Stimulated activated CD8-positive, alpha-beta memory T cell treated with anti-CD3 and anti-CD28 coated beads, Interleukin-2, amount 100 ng/mL, for 1 hour (primary cell): Measurements from ENCODE around the gene ITPR2.

Source experiments
- DNase-seq, 2 donors: peaks; one replicate each; pipeline ENCODE4 v3.0.0-alpha.2; 2020; ENCODE audit warnings: low read depth in 2 of 2

The ITPR2 gene

GRCh38 chr12:26704684-26705460 is 128.1 kb downstream of the ITPR2 start:
- no peak for DNase-seq

GRCh38 chr12:26704214-26704613 is 128.8 kb downstream of the ITPR2 start:
- DNase-seq, result no peak

- DNase-seq, result no peak
Measured at GRCh38 chr12:26702741-26703140, 130.3 kb downstream of the ITPR2 start.

GRCh38 chr12:26701604-26702215 is 131.3 kb downstream of the ITPR2 start:
- DNase-seq, result no peak

GRCh38 chr12:26700430-26700829 is 132.6 kb downstream of the ITPR2 start:
- no peak for DNase-seq

- no peak for DNase-seq
Measured at GRCh38 chr12:26699237-26699636, 133.8 kb downstream of the ITPR2 start.

GRCh38 chr12:26698186-26698585 is 134.8 kb downstream of the ITPR2 start:
- DNase-seq, result no peak

- no peak for DNase-seq
Measured at GRCh38 chr12:26697217-26697616, 135.8 kb downstream of the ITPR2 start.

GRCh38 chr12:26696613-26697092 is 136.3 kb downstream of the ITPR2 start:
- DNase-seq, result no peak

GRCh38 chr12:26696048-26696612 is 136.9 kb downstream of the ITPR2 start:
- no peak for DNase-seq

- DNase-seq, result no peak
Measured at GRCh38 chr12:26694402-26694801, 138.6 kb downstream of the ITPR2 start.

GRCh38 chr12:26692407-26692806 is 140.6 kb downstream of the ITPR2 start:
- no peak for DNase-seq

- no peak for DNase-seq
Measured at GRCh38 chr12:26691234-26691970, 141.6 kb downstream of the ITPR2 start.

GRCh38 chr12:26690601-26691000 is 142.4 kb downstream of the ITPR2 start:
- DNase-seq, result no peak

GRCh38 chr12:26689281-26689841 is 143.6 kb downstream of the ITPR2 start:
- DNase-seq, result no peak

GRCh38 chr12:26688344-26688904 is 144.6 kb downstream of the ITPR2 start:
- no peak for DNase-seq

GRCh38 chr12:26686408-26686807 is 146.6 kb downstream of the ITPR2 start:
- no peak for DNase-seq

GRCh38 chr12:26684101-26684500 is 148.9 kb downstream of the ITPR2 start:
- DNase-seq, result no peak

- no peak for DNase-seq
Measured at GRCh38 chr12:26683443-26683842, 149.6 kb downstream of the ITPR2 start.

- DNase-seq, result no peak
Measured at GRCh38 chr12:26680727-26681455, 152.1 kb downstream of the ITPR2 start.
